Panc1 (cell line): Measurements from ENCODE around the gene SLC1A3.

Experiments
- CTCF ChIP-seq: fragments of 450-650 bp; IDR thresholded peaks from 2 replicates; pipeline ENCODE4 v1.5.1; 2017; ENCODE audit warnings: mild to moderate bottlenecking
- POLR2AphosphoS5 ChIP-seq: IDR thresholded peaks from 2 replicates; pipeline ENCODE4 v1.6.1; 2012; ENCODE audit warnings: mild to moderate bottlenecking, low read depth, low read length, moderate library complexity
- SIN3A ChIP-seq: IDR thresholded peaks from 2 replicates; pipeline ENCODE4 v1.6.1; 2012; ENCODE audit warnings: low read depth, mild to moderate bottlenecking, low read length, moderate library complexity, borderline replicate concordance; ENCODE audit not compliant: insufficient read depth

- TF ChIP-seq CTCF (no peak), SIN3A (no peak), POLR2AphosphoS5 (no peak)
Observed at GRCh38 chr5:36689225-36689624, 82.8 kb downstream of the SLC1A3 start.
